HCT116 (cell line): Measurements from ENCODE around the gene RPL41. TPM values are rescaled to one million over a fixed set of nuclear protein-coding genes. Genes with fewer than 3 reads are reported as not detected.

Experiments
- ATAC-seq: fragments of 200-7000 bp; cut with Tn5 transposase; 2 replicates; pipeline ENCODE4 v1.9.1; 2020; ENCODE audit warnings: mild to moderate bottlenecking, moderate library complexity
- BruUV-seq: library from RNA; stranded (reverse); fragments of 400-500 nt; replicated peaks from 2 replicates; lab custom pipeline; 2021; lab: Mats Ljungman, UMichigan
- CTCF ChIA-PET: fragments of 300-600 bp; sonication (Branson Sonifier 250); formaldehyde crosslinking; loops from one replicate; lab custom pipeline; 2021; ENCODE audit warnings: antibody characterized with exemption; lab: Charles Lee
- POLR2A ChIA-PET: fragments of 300-600, 350-600 bp; sonication (Branson Sonifier 250); formaldehyde crosslinking; loops from one replicate; lab custom pipeline; 2021; ENCODE audit warnings: antibody characterized with exemption; lab: Charles Lee
- RAD21 ChIA-PET, 2 experiments: fragments of 300-600 bp; sonication (Branson Sonifier 250); formaldehyde crosslinking; loops; one replicate each; lab custom pipeline; 2023; ENCODE audit warnings: low total read pairs in 2 of 2; ENCODE audit not compliant: uncharacterized antibody in 2 of 2, unreplicated experiment in 2 of 2, low non-redundant PET in 1 of 2; lab: Charles Lee
- DNase-seq: peaks from one replicate; pipeline ENCODE4 v3.0.0-alpha.2; 2010; ENCODE audit warnings: low read depth, low spot score
- H2AFZ ChIP-seq: fragments of 200-600 bp; shearing (Covaris generic), sonication (generic); 2 replicates; pipeline ENCODE4 v1.6.1; 2017; ENCODE audit warnings: low read depth, mixed run types, mixed read lengths, antibody characterized with exemption, low read length; ENCODE audit not compliant: poor library complexity, severe bottlenecking
- H3K27ac ChIP-seq: 2 replicates; pipeline ENCODE4 v1.5.1; 2012; ENCODE audit warnings: low read depth, low read length
- H3K27me3 ChIP-seq: fragments of 200-600 bp; sonication (generic); 2 replicates; pipeline ENCODE4 v1.6.1; 2016; ENCODE audit warnings: mixed run types, low read length, mixed read lengths; ENCODE audit not compliant: insufficient read depth
- H3K36me3 ChIP-seq, 2 experiments: fragments of 200-500 bp in 1 of 2; fragments of 200-600 bp in 1 of 2; sonication (Bioruptor generic) in 1 of 2; sonication (generic) in 1 of 2; 2 replicates each; pipeline versions ENCODE4 v1.5.1 to v1.6.1; 2014 to 2016; ENCODE audit warnings: low read length in 2 of 2, inconsistent platforms in 1 of 2, mixed read lengths in 1 of 2, mixed run types in 1 of 2; ENCODE audit not compliant: insufficient read depth in 2 of 2, control insufficient read depth in 1 of 2
- H3K4me1 ChIP-seq, 2 experiments: fragments of 200-600 bp in 1 of 2; sonication (generic) in 1 of 2; 2 replicates each; pipeline versions ENCODE4 v1.5.1 to v1.6.1; 2012 to 2017; ENCODE audit warnings: low read length in 2 of 2, inconsistent platforms in 1 of 2, mild to moderate bottlenecking in 1 of 2, mixed read lengths in 1 of 2, mixed run types in 1 of 2, moderate library complexity in 1 of 2; ENCODE audit not compliant: insufficient read depth in 2 of 2, control insufficient read depth in 1 of 2
- H3K4me2 ChIP-seq: fragments of 200-600 bp; sonication (generic); 2 replicates; pipeline ENCODE4 v1.6.1; 2017; ENCODE audit warnings: mixed run types, low read length, mixed read lengths
- H3K4me3 ChIP-seq, 2 experiments: fragments of 200-600 bp in 1 of 2; sonication (generic) in 1 of 2; replicated peaks in 1 of 2; 2 replicates each; pipeline ENCODE4 v1.5.1; 2011 to 2016; ENCODE audit warnings: low read length in 2 of 2, control low read depth in 1 of 2, low read depth in 1 of 2, mild to moderate bottlenecking in 1 of 2, mixed read lengths in 1 of 2, mixed run types in 1 of 2
- H3K79me2 ChIP-seq: fragments of 200-600 bp; sonication (generic); 2 replicates; pipeline ENCODE4 v1.6.1; 2017; ENCODE audit warnings: mild to moderate bottlenecking, mixed run types, low read length, moderate library complexity, mixed read lengths; ENCODE audit not compliant: insufficient read depth
- H3K9ac ChIP-seq: fragments of 200-600 bp; sonication (generic); 2 replicates; pipeline ENCODE4 v1.6.1; 2016; ENCODE audit warnings: low read length, mixed read lengths
- H3K9me2 ChIP-seq: fragments of 200-600 bp; sonication (generic), shearing (Covaris generic); 2 replicates; pipeline ENCODE4 v1.6.1; 2017; ENCODE audit warnings: mixed run types, mild to moderate bottlenecking, moderate library complexity; ENCODE audit not compliant: insufficient read depth
- H3K9me3 ChIP-seq, 2 experiments: fragments of 200-500 bp in 1 of 2; fragments of 200-600 bp in 1 of 2; sonication (Bioruptor generic) in 1 of 2; sonication (generic) in 1 of 2; 2 replicates each; pipeline ENCODE4 v1.6.1; 2014 to 2017; ENCODE audit warnings: low read length in 2 of 2, mixed read lengths in 2 of 2, inconsistent platforms in 1 of 2, low read depth in 1 of 2, mild to moderate bottlenecking in 1 of 2, mixed run types in 1 of 2, moderate library complexity in 1 of 2; ENCODE audit not compliant: control insufficient read depth in 1 of 2, insufficient read depth in 1 of 2
- H4K20me1 ChIP-seq: fragments of 200-600 bp; sonication (generic), shearing (Covaris generic); 2 replicates; pipeline ENCODE4 v1.6.1; 2017; ENCODE audit warnings: mixed run types, mild to moderate bottlenecking, moderate library complexity; ENCODE audit not compliant: insufficient read depth
- CTCF ChIP-seq, 3 experiments: fragments of 200-600 bp in 1 of 3; sonication (generic) in 1 of 3; IDR thresholded peaks in 2 of 3; conservative IDR thresholded peaks in 1 of 3; 2 replicates each; pipeline ENCODE4 v1.5.1; 2012 to 2017; ENCODE audit warnings: low read depth in 2 of 3, low read length in 2 of 3, antibody characterized with exemption in 1 of 3, borderline replicate concordance in 1 of 3, control low read depth in 1 of 3, mild to moderate bottlenecking in 1 of 3, mixed read lengths in 1 of 3, mixed run types in 1 of 3, moderate library complexity in 1 of 3; ENCODE audit not compliant: insufficient read depth in 1 of 3
- EGR1 ChIP-seq: IDR thresholded peaks from 2 replicates; pipeline ENCODE4 v1.6.1; 2012; ENCODE audit warnings: low read depth
- POLR2A ChIP-seq: IDR thresholded peaks from 2 replicates; pipeline ENCODE4 v1.7.0; 2011; ENCODE audit warnings: borderline replicate concordance; ENCODE audit not compliant: insufficient read depth, insufficient read length; ENCODE audit errors: extremely low read depth
- POLR2AphosphoS5 ChIP-seq: IDR thresholded peaks from 2 replicates; pipeline ENCODE4 v1.6.1; 2011; ENCODE audit warnings: mild to moderate bottlenecking, low read depth, low read length, moderate library complexity
- REST ChIP-seq: IDR thresholded peaks from 2 replicates; pipeline ENCODE4 v1.6.1; 2012; ENCODE audit warnings: low read depth
- TCF7L2 ChIP-seq: IDR thresholded peaks from 2 replicates; pipeline ENCODE4 v1.7.0; 2011; ENCODE audit warnings: borderline replicate concordance, inconsistent platforms; ENCODE audit not compliant: insufficient read depth, insufficient read length; ENCODE audit errors: extremely low read depth
- YY1 ChIP-seq: IDR thresholded peaks from 2 replicates; pipeline ENCODE4 v1.6.1; 2011; ENCODE audit warnings: low read length, low read depth, moderate library complexity, mild to moderate bottlenecking; ENCODE audit not compliant: insufficient replicate concordance; ENCODE audit errors: extremely low read depth
- ZBTB33 ChIP-seq: IDR thresholded peaks from 2 replicates; pipeline ENCODE4 v1.6.1; 2011; ENCODE audit warnings: mild to moderate bottlenecking, low read length, moderate library complexity; ENCODE audit not compliant: insufficient replicate concordance; ENCODE audit errors: extremely low read depth
- ZFX ChIP-seq: fragments of 450-650 bp; IDR thresholded peaks from 2 replicates; pipeline ENCODE4 v1.6.1; 2017
- ZNF274 ChIP-seq: fragments of 200-500 bp; sonication (Bioruptor generic); IDR thresholded peaks from 2 replicates; pipeline ENCODE4 v1.6.1; 2014; ENCODE audit warnings: mild to moderate bottlenecking, low read depth, low read length, inconsistent platforms
- intact Hi-C: fragments of 100-400 bp; cut with micrococcal nuclease; formaldehyde crosslinking; loops from 2 replicates; pipeline ENCODE4 v1.10.0; 2022
- total RNA-seq: library from RNA; stranded (reverse); gene quantifications from one replicate; pipeline ENCODE4 v1.2.1, GENCODE V29; 2021; ENCODE audit not compliant: unreplicated experiment

Gene RPL41
- total RNA-seq, 1 experiment from 2014 or later: 4,327 TPM

- Histone ChIP-seq H3K36me3 (peaks cover 7 to 36% of the 10 kb centered on the region in 2 experiments), H3K9me2 (no peaks in the 10 kb centered on the region), H3K4me1 (peaks cover 23 to 34% of the 10 kb centered on the region in 2 experiments), H3K9ac (peak within 1 kb of the TSS; percentile 92), H2AFZ (no peak within 1 kb of the TSS), H3K27ac (peak within 1 kb of the TSS; percentile 93), H3K4me3 (peak within 1 kb of the TSS; percentile 80 to 82), H4K20me1 (no peaks in the 10 kb centered on the region), H3K4me2 (peak within 1 kb of the TSS; percentile 88), H3K79me2 (peaks cover 18% of the 10 kb centered on the region), H3K27me3 (no peaks in the 10 kb centered on the region), H3K9me3 (no peaks in the 10 kb centered on the region)
- ChIA-PET RAD21 (interaction anchor here (0.7 to 1.2 kb wide), 3 partner anchors 37 to 71 kb away, joined by 3 to 4 read pairs (median 3); partner anchors contain the start of gene SMARCC2 (in 1 of the 2)), POLR2A (interaction anchor here (0.6 to 4.6 kb wide), 22 partner anchors 10 to 1665 kb away, joined by 3 to 75 read pairs (median 4); partner anchors contain the start of genes ERBB3, ESYT1, MYL6 and PA2G4), CTCF (interaction anchor here (0.5 to 3.3 kb wide), 11 partner anchors 10 to 181 kb away, joined by 3 to 29 read pairs (median 5); partner anchors contain the start of genes ESYT1, MYL6, MYL6B and PA2G4)
- no peak for TF ChIP-seq EGR1
- TF ChIP-seq CTCF (IDR thresholded peaks at IDR 0.05 in 2 of 3, conservative IDR thresholded peaks at IDR 0.05 in 1 of 3; ENCODE audit: borderline replicate concordance in 1 of 3, insufficient read depth in 1 of 3, low read depth in 2 of 3, low read length in 2 of 3): peak in 2 of 3 experiments; percentile 30 to 37; a peak in 3 of 6 replicates
- peak; percentile 90 for TF ChIP-seq YY1
- TF ChIP-seq ZFX: peak; percentile 48
- TF ChIP-seq POLR2AphosphoS5: peak; percentile 98
- TF ChIP-seq REST: no peak
- peak; percentile 77 for TF ChIP-seq TCF7L2
- peak; percentile 79 for TF ChIP-seq ZBTB33
- TF ChIP-seq ZNF274: no peak
- TF ChIP-seq POLR2A: peak; percentile 99
- no TSS peak for BruUV-seq
- DNase-seq (peak; percentile 99), ATAC-seq (peak; percentile 73)
- intact Hi-C loops: loop anchor here (2.0 to 10.0 kb wide), 7 partner anchors 41 to 519 kb away; partner anchors contain the start of genes COQ10A, CS, MYL6 and SUOX
These were observed 1.6 kb downstream of the RPL41 start, which contains the start of gene ZC3H10 for GRCh38 chr12:56117778-56118687. ZC3H10 (plus strand) TSS chr12:56118266; CDS start chr12:56120563, 2,297 bp downstream.
